CD14-positive monocyte (primary cell): ENCODE data around the gene ELAVL1. TPM values are rescaled to one million over a fixed set of nuclear protein-coding genes. Genes with fewer than 3 reads are reported as not detected.

Source experiments
- DNase-seq, 3 donors: peaks; one replicate each; pipeline ENCODE4 v3.0.0-alpha.2; 2011 to 2022
- H2AFZ ChIP-seq: 2 replicates; pipeline ENCODE4 v1.6.0; 2012; ENCODE audit warnings: mild to moderate bottlenecking, low read depth, low read length, inconsistent platforms; ENCODE audit not compliant: insufficient read depth, poor library complexity, severe bottlenecking
- H3K27ac ChIP-seq, 2 donors: 1 replicate in 1 of 2; 2 replicates in 1 of 2; pipeline ENCODE4 v1.5.1; 2012 to 2013; ENCODE audit warnings: low read length in 2 of 2, control low read depth in 1 of 2, inconsistent platforms in 1 of 2, low read depth in 1 of 2, mild to moderate bottlenecking in 1 of 2
- H3K27me3 ChIP-seq, 2 donors: one replicate each; pipeline versions ENCODE4 v1.6.0 to v1.6.1; 2011 to 2013; ENCODE audit warnings: low read length in 2 of 2; ENCODE audit not compliant: control insufficient read depth in 2 of 2, insufficient read depth in 2 of 2
- H3K36me3 ChIP-seq, 2 donors: replicated peaks in 1 of 2; 1 replicate in 1 of 2; 2 replicates in 1 of 2; pipeline versions ENCODE4 v1.5.1 to v1.6.1; 2012 to 2013; ENCODE audit warnings: low read length in 2 of 2, control low read depth in 1 of 2, inconsistent platforms in 1 of 2, mild to moderate bottlenecking in 1 of 2; ENCODE audit not compliant: insufficient read depth in 2 of 2, control insufficient read depth in 1 of 2
- H3K4me1 ChIP-seq, 2 donors: 1 replicate in 1 of 2; 2 replicates in 1 of 2; pipeline versions ENCODE4 v1.5.1 to v1.6.1; 2012 to 2013; ENCODE audit warnings: low read length in 2 of 2, control low read depth in 1 of 2, inconsistent platforms in 1 of 2, mild to moderate bottlenecking in 1 of 2, moderate library complexity in 1 of 2; ENCODE audit not compliant: insufficient read depth in 2 of 2, control insufficient read depth in 1 of 2
- H3K4me2 ChIP-seq: replicated peaks from 2 replicates; pipeline ENCODE3; 2012; ENCODE audit warnings: low read length, moderate library complexity, mild to moderate bottlenecking; ENCODE audit not compliant: poor library complexity, severe bottlenecking; ENCODE audit errors: extremely low read depth
- H3K4me3 ChIP-seq, 3 experiments: fragments of 200-600 bp in 1 of 3; sonication (generic) in 1 of 3; replicated peaks in 1 of 3; 1 replicate in 2 of 3; 2 replicates in 1 of 3; pipeline ENCODE4 v1.5.1; 2011 to 2013; ENCODE audit warnings: low read length in 3 of 3, mild to moderate bottlenecking in 3 of 3, control low read depth in 2 of 3, low read depth in 2 of 3, inconsistent platforms in 1 of 3, moderate library complexity in 1 of 3
- H3K79me2 ChIP-seq: 2 replicates; pipeline ENCODE4 v1.6.0; 2012; ENCODE audit warnings: mild to moderate bottlenecking, control low read depth, inconsistent platforms, low read length, moderate library complexity; ENCODE audit not compliant: insufficient read depth
- H3K9ac ChIP-seq: 2 replicates; pipeline ENCODE4 v1.6.0; 2017; ENCODE audit warnings: low read length, mild to moderate bottlenecking; ENCODE audit not compliant: insufficient read depth, poor library complexity, severe bottlenecking
- H3K9me3 ChIP-seq, 2 donors: replicated peaks in 1 of 2; 1 replicate in 1 of 2; 2 replicates in 1 of 2; pipeline versions ENCODE4 v1.5.1 to v1.6.1; 2012 to 2013; ENCODE audit warnings: low read length in 2 of 2, control low read depth in 1 of 2; ENCODE audit not compliant: control insufficient read depth in 1 of 2, insufficient read depth in 1 of 2
- H4K20me1 ChIP-seq: 2 replicates; pipeline ENCODE4 v1.6.0; 2012; ENCODE audit warnings: mild to moderate bottlenecking, low read length, control low read depth, moderate library complexity; ENCODE audit not compliant: insufficient read depth
- H3K27ac Mint-ChIP-seq, 7 donors: one replicate each; pipeline ENCODE4 v1.8.0; 2020; ENCODE audit warnings: mild to moderate bottlenecking in 7 of 7, mixed read lengths in 7 of 7, moderate library complexity in 6 of 7, inconsistent platforms in 2 of 7
- H3K27me3 Mint-ChIP-seq, 3 donors: one replicate each; pipeline ENCODE4 v1.8.0; 2021 to 2022; ENCODE audit warnings: low read depth in 3 of 3, mild to moderate bottlenecking in 3 of 3, mixed read lengths in 3 of 3, moderate library complexity in 3 of 3, inconsistent platforms in 1 of 3
- H3K36me3 Mint-ChIP-seq, 2 donors: one replicate each; pipeline ENCODE4 v1.8.0; 2020; ENCODE audit warnings: mixed read lengths in 2 of 2, inconsistent platforms in 1 of 2, mild to moderate bottlenecking in 1 of 2
- H3K4me1 Mint-ChIP-seq: one replicate; pipeline ENCODE4 v1.8.0; 2020; ENCODE audit warnings: mild to moderate bottlenecking, mixed read lengths
- H3K4me3 Mint-ChIP-seq, 2 donors: one replicate each; pipeline ENCODE4 v1.8.0; 2020; ENCODE audit warnings: mild to moderate bottlenecking in 2 of 2, mixed read lengths in 2 of 2, moderate library complexity in 1 of 2
- H3K9me3 Mint-ChIP-seq, 7 donors: one replicate each; pipeline ENCODE4 v1.8.0; 2020 to 2022; ENCODE audit warnings: mixed read lengths in 7 of 7, mild to moderate bottlenecking in 6 of 7, moderate library complexity in 6 of 7, inconsistent platforms in 2 of 7
- WGBS: methylation state at CpG from one replicate; pipeline ENCODE4 v1.1.5; 2013; ENCODE audit warnings: missing lambda C conversion rate; ENCODE audit not compliant: insufficient coverage; 5-methylcytosine and 5-hydroxymethylcytosine counted together
- intact Hi-C, 2 donors: fragments of 100-400 bp; cut with micrococcal nuclease; formaldehyde crosslinking; loops; one replicate each; pipeline versions ENCODE4 v1.15.0 to v1.15.1; 2023
- polyA plus RNA-seq, 3 donors: library from polyadenylated mRNA; depleted of rRNA in 1 of 3; unstranded in 2 of 3; stranded (reverse) in 1 of 3; fragments of 300-500 nt in 2 of 3; fragments of >200 nt in 1 of 3; fragmentation: Illumina TruSeq in 2 of 3; gene quantifications; 1 replicate in 2 of 3; 2 replicates in 1 of 3; pipeline ENCODE4 v1.2.3, GENCODE V29; 2012 to 2021
- TF ChIP-seq, protein P1 (sequence below): fragments of 200-600 bp; IDR thresholded peaks from one replicate; pipeline ENCODE4 v1.8.0; 2022; ENCODE audit warnings: antibody characterized with exemption, mild to moderate bottlenecking

The ELAVL1 gene
- polyA plus RNA-seq, 3 donors, result 25.1 to 31.1 (median 30.7) TPM

DNA sequence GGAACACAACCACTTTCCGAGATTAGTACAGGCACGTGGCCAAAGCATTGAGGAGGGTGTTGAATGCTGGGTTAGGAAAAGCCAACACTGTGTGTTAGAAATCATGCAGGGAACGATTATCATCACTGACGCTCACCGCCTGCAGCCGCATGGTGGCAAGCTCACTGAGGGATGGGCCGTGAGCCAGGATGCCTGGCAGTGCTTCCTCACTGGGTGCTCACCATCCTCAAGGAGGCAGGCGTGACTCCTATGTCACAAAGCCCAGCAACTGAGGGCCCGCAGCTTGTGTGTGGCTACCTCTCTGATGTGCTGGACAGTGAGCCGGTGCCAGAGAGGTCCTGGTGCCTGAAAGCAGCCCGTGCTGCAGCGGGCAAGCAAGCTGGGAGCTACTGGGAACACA, 31.6 kb downstream of the ELAVL1 start:
- intact Hi-C loops, result no loop called here

DNA sequence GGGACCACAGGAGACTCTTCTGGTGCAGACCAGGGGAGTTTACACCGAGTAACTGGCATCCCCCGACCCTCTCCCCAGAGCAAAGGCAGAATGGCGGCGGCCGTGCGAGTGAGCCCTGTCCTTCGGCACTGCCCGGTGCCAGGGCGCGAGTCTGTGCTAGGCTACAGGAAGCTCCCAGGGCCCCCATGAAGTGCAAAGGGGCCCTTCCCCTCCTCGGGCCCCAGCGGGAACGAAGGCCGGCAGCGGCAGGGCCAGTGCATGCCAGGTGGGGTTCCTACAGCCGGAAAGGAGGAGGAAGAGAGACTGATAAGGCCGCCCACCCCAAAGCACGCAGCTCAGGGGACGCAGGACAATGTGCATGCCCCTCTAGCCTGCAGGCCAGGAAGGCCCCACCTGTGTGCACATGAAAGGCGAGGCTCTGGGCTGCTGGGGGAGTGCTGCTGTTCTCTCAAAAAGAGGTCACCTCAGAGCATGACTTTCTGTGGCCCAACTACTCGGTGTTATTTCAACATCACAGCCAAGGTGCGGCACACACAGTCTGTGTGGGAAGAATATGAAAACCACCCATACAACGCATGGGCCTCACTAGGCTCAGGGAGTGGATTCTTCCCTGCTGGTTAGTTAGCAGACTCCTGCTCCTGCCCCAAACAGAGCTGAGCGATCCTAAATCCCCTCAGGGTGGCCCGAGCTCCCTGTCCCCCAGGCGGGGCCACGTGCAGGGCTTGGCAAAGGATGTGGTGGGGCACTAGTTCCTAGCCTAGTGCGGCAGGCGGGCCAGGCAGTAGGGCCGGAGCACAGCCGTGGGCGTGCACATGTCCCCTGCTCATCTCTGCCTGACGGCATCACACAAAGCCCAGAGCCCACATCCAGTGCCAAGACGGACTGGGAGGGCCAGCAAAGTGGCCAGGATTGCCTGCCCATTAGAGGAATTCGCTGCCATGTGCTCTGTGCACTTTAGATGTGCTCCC, 33.6 kb downstream of the ELAVL1 start:
- no peaks in the 10 kb centered on the region for H3K27me3 ChIP-seq
- H3K79me2 ChIP-seq, result no peaks in the 10 kb centered on the region
- no peak overlapping the region for H3K9ac ChIP-seq
- H3K4me1 ChIP-seq, result no peaks in the 10 kb centered on the region
- H3K9me3 ChIP-seq, result no peaks in the 10 kb centered on the region
- H3K4me1 Mint-ChIP-seq, result no peaks in the 10 kb centered on the region
- no peak for DNase-seq
- intact Hi-C loops, result no loop called here
- H3K27ac Mint-ChIP-seq, result no peak overlapping the region
- 78% methylated on average over 27 of the region's 35 CpGs for WGBS
- peaks cover 46 to 87% of the 10 kb centered on the region in 2 donors for H3K36me3 Mint-ChIP-seq
- no peak overlapping the region for H2AFZ ChIP-seq
- H3K4me2 ChIP-seq, result no peak overlapping the region
- H3K4me3 Mint-ChIP-seq, result no peak overlapping the region
- no peak overlapping the region for H3K4me3 ChIP-seq
- H3K27ac ChIP-seq, result no peak overlapping the region
- TF ChIP-seq, protein P1, sequence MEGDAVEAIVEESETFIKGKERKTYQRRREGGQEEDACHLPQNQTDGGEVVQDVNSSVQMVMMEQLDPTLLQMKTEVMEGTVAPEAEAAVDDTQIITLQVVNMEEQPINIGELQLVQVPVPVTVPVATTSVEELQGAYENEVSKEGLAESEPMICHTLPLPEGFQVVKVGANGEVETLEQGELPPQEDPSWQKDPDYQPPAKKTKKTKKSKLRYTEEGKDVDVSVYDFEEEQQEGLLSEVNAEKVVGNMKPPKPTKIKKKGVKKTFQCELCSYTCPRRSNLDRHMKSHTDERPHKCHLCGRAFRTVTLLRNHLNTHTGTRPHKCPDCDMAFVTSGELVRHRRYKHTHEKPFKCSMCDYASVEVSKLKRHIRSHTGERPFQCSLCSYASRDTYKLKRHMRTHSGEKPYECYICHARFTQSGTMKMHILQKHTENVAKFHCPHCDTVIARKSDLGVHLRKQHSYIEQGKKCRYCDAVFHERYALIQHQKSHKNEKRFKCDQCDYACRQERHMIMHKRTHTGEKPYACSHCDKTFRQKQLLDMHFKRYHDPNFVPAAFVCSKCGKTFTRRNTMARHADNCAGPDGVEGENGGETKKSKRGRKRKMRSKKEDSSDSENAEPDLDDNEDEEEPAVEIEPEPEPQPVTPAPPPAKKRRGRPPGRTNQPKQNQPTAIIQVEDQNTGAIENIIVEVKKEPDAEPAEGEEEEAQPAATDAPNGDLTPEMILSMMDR, result no peak
- no peaks in the 10 kb centered on the region for H3K27me3 Mint-ChIP-seq
- peaks cover 59 to 80% of the 10 kb centered on the region in 2 donors for H3K36me3 ChIP-seq
- H4K20me1 ChIP-seq, result peaks cover 10% of the 10 kb centered on the region
- H3K9me3 Mint-ChIP-seq, result no peaks in the 10 kb centered on the region

More for the DNA sequence above, 31.6 kb downstream of the ELAVL1 start:
- Histone ChIP-seq H4K20me1 (peaks cover 23% of the 10 kb centered on the region), H3K79me2 (no peaks in the 10 kb centered on the region), H3K27ac (no peak overlapping the region), H3K36me3 (peaks cover 59 to 80% of the 10 kb centered on the region in 2 donors), H3K9ac (no peak overlapping the region), H3K4me2 (no peak overlapping the region), H2AFZ (no peak overlapping the region), H3K4me1 (no peaks in the 10 kb centered on the region), H3K9me3 (no peaks in the 10 kb centered on the region), H3K27me3 (no peaks in the 10 kb centered on the region), H3K4me3 (no peak overlapping the region)
- DNase-seq, result no peak
- Mint-ChIP-seq H3K4me3 (no peak overlapping the region), H3K27ac (no peak overlapping the region), H3K4me1 (no peaks in the 10 kb centered on the region), H3K27me3 (peaks cover 0 to 1% (median 0%) of the 10 kb centered on the region in 3 donors), H3K36me3 (peaks cover 43 to 84% of the 10 kb centered on the region in 2 donors), H3K9me3 (no peaks in the 10 kb centered on the region)
- 97% methylated on average over 12 of the region's 12 CpGs for WGBS
- TF ChIP-seq, protein P1, result no peak
